ENCODE results near the gene RAB42.

RAB42 gene

DNA sequence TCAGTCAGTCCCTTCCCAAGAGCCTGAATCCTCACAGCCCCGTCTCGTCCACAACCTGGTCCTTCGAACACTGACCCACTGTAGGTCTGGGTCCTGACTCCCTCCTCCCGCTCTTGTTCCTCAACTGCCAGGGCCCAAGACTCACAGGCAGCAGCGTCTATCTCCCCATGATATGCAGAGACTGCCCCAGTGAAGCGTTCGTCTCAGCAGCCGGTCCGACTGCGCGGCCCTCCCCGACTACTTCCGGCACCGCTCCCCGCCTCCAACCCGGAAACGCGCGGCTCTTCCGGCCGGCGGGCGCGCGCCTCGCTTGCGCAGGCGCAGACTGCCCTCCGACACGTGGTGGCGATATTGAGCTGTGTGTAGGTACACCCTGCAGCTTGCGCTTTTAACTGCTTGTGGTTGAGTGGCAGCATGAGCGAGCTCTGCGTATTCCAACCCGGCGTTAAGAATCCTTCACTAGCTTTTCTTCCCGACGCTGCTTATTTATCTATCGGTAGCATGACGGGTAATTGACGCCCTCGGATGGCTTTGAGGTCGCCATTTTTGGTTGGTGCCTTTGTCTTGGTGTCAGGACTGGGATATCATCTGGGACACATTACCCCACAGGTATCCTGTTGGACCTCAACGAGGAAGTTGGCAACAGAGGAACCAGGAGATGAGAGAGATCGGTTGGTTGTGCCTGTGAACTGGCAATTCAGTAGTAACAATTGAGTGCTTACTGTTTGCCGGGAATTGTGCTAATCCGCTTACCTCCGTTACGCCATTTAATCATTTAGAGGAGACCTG is 51.0 kb downstream of the RAB42 start, which contains the start of gene TAF12:
TAF12 (minus strand) TSS at position 221 of the 789 bp plus-strand sequence. CDS start 20,986 bp downstream, outside the sequence.
- peak; percentile 87 for DNase-seq (ENCODE audit: extremely low read depth, low read depth)
- TF ChIP-seq, protein P1, sequence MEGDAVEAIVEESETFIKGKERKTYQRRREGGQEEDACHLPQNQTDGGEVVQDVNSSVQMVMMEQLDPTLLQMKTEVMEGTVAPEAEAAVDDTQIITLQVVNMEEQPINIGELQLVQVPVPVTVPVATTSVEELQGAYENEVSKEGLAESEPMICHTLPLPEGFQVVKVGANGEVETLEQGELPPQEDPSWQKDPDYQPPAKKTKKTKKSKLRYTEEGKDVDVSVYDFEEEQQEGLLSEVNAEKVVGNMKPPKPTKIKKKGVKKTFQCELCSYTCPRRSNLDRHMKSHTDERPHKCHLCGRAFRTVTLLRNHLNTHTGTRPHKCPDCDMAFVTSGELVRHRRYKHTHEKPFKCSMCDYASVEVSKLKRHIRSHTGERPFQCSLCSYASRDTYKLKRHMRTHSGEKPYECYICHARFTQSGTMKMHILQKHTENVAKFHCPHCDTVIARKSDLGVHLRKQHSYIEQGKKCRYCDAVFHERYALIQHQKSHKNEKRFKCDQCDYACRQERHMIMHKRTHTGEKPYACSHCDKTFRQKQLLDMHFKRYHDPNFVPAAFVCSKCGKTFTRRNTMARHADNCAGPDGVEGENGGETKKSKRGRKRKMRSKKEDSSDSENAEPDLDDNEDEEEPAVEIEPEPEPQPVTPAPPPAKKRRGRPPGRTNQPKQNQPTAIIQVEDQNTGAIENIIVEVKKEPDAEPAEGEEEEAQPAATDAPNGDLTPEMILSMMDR (IDR thresholded peaks at IDR 0.05; ENCODE audit: low read depth, low read length): peak; percentile 36

DNA sequence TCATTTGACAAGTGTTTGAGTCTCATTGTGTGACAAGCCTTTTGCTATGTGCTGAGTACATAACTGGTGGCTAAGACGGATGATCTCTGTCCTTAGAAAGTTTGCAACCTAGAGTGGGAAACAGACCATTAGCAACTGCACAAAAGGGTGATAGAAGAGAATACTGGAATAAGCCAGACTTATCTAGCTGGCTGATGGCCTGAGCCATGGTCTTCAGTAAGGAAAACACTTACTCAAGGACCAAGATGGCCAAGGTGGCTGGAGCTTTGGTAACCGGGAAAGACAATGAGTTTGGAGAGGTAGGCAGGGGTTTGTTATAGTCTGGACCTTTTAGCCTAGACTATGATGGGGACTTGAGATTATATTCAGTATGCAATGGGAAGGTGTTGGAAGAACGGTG is 52.4 kb downstream of the RAB42 start:
- TF ChIP-seq, protein P1 (IDR thresholded peaks at IDR 0.05; ENCODE audit: low read depth, low read length): no peak
- no peak for DNase-seq (ENCODE audit: extremely low read depth, low read depth)
